NK-92 (cell line): ENCODE data around the gene ZNF444.
"Not testable (repeated sequence)": the region's sequence is repeated elsewhere in the genome, so short reads cannot be mapped to it uniquely, and the experiment has no call there.

ENCODE experiments used
- DNase-seq: peaks from one replicate; lab custom pipeline; 2025; ENCODE audit not compliant: unreplicated experiment; lab: John Stamatoyannopoulos, UW

ZNF444 gene

DNA sequence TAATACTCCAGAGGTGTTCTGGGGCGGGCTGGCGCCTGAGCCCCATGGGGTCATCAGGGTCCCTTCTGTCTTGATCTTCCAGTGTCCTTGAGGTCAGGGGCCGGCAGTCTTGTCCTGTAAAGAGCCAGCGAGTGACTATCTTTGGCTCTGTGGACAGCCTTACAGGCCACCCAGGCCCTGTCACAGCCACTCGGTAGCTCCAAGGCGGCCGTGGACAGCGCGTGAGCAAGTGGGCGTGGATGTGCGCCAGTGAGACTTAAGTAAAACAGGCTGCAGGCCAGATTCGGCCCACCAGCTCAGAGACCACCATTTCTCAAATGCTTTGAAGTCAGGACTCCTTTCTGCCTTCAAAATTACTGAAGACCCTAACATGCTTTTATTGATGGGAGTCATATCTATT is 3.7 kb downstream of the ZNF444 start:
- DNase-seq, result no peak

DNA sequence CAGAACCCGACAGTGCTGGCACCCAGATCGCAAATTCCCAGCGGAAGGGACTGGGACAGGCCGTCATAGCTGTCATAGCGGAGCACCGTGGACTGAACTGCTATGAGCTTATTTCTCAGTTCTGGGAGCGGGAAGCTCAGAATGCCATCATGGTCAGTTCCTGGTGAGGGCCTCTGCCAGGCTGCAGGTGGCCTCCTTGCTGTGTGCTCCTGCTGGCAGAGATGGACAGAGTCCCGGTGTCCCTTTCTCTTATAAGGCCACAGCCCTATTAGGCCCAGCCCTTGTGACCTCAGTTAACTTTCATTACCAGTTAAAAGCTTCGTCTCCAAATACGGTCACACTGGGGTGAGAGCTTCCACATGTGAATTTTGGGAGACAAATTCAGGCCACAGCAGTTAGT is 4.6 kb downstream of the ZNF444 start:
- no peak for DNase-seq

DNA sequence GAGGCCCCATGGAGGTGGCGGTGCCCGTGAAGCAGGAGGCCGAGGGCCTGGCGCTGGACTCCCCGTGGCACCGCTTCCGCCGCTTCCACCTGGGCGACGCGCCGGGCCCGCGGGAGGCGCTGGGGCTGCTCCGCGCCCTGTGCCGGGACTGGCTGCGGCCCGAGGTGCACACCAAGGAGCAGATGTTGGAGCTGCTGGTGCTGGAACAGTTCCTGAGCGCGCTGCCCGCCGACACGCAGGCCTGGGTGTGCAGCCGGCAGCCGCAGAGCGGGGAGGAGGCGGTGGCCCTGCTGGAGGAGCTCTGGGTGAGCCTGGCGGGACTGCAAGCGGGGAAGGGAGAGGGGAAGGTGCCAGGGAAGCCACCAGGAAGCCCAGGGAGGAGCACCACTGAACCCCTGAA is 5.8 kb downstream of the ZNF444 start:
- DNase-seq, result no peak

DNA sequence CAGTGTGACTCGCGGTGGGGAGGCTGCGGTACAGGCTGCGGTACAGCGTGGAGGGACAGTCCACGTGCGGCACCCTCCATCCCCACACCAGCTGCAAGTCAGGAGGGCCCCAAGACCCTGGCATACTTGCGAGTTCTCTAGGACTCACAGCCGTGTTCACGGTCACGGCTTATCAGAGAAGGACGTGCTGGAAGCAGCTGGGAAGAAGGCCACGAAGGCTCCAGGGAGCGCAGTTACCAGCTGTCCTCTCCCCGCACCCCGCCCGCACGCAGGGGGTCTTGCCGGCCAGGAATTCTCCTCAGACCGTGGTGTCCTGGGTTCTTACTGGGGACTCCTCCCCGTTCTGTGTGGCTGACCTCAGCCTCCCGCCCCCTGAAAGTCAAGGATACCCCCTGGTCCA is 6.2 kb downstream of the ZNF444 start:
- no peak for DNase-seq

DNA sequence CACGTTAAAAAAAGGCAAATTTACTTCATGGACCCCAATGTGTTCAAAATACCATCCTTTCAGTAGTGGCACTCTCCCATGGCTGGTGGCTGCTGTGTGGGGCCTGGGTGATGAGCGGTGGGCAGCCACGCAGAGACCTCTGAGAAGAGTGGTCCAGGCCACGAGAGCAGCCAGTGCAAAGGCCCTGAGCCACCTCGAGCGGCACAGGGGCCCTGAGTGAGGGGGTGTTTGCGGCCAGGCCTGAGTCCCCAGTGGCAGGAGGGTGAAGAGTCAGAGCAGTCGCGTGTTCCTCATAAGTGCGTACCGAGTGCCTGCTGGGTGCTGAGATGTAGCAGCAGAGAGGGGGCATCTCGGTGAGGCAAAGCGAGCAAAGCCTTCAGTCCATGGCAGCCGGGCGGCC is 7.0 kb downstream of the ZNF444 start:
- DNase-seq, result no peak

DNA sequence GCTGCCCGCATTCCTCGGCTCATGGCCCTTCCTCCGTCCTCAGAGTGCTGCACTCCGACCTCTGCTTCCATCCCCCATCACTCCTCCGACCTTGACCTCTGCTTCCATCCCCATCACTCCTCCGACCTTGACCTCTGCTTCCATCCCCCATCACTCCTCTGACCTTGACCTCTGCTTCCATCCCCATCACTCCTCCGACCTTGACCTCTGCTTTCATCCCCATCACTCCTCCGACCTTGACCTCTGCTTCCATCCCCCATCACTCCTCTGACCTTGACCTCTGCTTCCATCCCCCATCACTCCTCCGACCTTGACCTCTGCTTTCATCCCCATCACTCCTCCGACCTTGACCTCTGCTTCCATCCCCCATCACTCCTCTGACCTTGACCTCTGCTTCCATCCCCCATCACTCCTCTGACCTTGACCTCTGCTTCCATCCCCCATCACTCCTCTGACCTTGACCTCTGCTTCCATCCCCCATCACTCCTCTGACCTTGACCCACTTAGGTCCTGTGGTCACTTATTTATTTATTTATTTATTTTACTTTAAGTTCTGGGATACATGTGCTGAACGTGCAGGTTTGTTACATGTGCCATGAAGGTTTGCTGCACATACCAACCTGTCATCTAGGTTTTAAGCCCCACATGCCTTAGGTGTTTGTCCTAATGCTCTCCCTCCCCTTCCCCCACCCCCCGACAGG is 8.0 kb downstream of the ZNF444 start:
- not testable (repeated sequence) for DNase-seq

DNA sequence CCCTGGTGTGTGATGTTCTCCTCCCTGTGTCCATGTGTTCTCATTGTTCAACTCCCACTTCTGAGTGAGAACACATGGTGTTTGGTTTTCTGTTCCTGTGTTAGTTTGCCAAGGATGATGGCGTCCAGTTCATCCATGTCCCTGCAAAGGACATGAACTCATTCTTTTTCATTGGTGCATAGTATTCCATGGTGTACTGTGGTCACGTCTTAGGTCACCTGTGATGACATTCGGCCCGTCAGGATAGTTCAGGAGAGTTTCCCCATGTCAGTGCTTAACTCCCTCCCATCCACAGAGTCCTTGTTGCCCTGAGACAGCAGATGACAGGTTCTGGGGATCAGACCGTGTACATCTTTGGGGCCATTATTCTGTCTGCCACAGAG is 8.6 kb downstream of the ZNF444 start:
- no peak for DNase-seq

DNA sequence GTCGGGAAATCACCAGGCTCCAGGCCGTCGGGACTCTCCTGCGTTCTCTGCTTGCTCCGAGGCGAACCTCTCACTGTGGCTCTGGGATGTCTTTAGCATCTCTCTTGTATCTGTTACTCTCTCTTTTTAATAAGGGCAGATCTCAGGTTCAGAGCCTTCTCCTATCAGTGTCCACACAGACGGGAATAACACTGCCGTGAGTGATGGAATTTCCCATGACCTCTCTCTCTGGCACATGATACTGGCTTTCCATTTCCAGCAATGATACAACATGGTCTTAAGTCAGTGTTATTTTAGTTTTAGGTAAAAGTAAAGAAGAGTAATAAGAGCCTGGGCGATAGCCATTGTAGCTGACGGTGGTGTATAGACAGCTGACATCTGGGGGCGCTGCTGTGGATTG is 9.3 kb downstream of the ZNF444 start:
- no peak for DNase-seq

DNA sequence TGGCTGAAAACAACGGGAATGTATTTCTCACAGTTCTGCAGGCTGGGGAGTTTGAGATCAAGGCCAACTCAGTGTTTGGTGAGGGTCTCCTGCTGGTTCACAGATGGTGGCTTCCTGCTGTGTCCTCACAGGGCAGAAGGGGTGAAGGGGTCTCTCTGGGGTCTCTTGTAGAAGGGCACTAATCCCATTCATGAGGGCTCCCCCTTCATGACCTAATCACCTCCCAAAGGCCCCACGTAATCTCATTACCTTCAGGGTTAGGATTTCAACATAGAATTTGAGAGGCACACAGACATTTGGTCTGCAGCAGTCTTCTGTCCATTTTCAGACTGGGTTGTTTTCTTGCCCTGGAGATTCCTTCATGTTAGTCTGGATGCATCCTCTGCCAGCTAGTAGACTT is 11.6 kb downstream of the ZNF444 start:
- no peak for DNase-seq

DNA sequence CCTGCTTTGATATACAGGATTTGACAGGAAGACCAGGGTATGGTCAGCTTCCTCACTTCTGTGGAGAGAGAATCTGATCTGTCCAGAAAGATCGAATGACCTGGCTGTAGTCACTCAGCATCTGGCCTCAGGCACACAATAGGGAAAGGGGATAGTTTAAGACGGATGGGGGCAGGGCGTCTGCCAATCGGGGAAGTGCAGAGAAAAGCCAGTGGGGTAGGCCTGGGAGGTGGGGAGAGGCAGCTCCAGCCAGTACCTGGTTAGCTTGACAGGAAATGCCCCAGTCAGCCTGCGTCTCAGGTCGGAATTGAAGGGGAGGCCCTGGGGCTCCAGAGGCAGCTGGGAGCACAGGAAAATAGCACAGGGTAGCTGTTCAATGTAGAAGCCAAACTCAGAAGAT is 12.4 kb downstream of the ZNF444 start:
- DNase-seq, result no peak

DNA sequence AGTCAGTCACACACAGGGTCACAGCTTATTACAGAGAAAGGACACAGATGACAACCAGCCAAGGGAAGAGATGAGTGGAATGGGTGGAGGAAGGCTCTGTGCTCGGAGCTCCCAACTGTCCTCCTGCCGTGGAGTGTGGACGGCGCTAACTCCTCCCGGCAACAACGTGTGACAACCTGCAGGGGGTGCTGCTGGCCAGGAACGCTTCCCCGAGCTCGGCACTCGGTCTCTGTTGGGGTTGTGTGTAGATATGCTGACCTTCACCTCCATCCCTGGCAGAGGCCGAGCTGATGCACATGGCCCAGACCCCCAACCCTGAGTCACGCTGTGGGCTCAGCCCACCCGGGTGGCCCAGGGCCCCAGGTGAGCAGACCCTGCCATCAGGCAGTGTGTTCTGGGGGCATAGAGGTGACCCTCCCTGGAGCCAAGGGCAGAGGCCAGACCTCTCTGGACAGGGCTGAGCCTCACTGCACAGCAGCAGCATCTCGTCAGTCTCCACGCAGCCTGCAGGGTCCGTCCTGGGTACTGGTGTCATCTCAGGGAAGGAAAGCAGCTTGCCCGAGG is 14.1 kb downstream of the ZNF444 start:
- no peak for DNase-seq

DNA sequence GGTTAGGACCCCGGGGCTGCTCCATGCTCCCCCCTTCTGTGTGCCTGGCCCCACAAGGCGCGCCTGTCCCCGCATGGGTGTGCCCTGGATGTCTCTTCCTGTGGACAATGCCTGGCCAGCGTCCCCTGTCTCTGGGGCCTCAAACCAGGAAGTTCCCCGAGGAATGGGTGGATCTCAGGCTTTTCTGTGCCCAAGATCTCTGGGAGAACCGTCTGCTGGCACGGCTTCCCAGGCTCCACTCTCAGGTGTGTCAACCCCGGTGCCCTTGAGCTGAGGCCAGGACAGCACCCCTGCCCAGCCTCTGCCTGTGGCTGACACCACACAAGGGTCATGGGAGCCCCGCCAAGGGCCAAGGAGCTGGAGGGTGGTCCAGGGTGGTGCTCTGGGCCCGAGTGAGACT is 15.7 kb downstream of the ZNF444 start:
- no peak for DNase-seq

DNA sequence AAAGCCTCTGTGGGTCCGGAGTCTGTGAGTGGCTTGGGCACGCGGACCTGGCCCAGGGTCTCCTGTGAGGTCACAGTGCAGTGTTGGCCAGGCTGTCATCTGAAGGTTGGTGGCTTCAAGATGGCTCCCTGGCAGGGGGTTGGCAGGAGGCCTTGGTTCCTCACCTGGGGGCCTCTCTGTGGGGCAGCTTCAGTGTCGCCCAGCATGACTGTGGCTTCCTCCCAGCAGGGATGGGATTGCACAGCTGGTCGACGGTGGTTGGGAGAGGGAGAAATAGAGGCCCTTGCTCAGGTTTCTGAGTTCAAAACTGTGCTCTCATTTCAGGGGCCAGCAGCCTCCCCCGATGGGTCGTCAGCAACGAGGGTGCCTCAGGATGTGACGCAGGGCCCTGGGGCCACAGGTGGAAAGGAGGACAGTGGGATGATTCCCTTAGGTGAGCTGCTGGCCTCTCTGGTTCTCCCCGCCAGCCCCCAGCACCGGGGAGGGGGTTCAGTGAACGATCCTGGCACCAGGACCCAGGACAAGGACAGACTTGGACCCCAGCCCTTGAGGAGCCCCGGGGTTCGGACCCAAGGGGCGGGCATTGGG is 17.2 kb downstream of the ZNF444 start:
- DNase-seq, result no peak

DNA sequence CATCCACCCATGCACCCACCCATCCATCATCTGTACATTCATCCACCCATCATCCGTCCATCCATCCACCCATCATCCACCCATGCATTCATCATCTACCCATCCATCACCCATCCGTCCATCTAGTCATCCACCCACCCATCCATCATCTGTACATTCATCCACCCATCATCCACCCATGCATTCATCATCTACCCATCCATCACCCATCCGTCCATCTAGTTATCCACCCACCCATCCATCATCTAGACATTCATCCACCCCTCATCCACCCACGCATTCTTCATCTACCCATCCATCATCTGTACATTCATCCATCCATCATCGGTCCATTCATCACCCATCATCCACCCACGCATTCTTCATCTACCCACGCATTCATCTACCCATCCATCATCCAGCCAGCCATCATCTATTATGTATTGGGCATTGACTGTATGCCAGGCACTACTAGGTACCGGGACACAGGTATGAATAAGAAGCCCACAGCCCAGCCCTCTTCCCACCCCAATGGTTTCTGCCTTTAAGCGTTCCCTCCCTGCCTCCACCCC is 18.0 kb downstream of the ZNF444 start:
- no peak for DNase-seq

DNA sequence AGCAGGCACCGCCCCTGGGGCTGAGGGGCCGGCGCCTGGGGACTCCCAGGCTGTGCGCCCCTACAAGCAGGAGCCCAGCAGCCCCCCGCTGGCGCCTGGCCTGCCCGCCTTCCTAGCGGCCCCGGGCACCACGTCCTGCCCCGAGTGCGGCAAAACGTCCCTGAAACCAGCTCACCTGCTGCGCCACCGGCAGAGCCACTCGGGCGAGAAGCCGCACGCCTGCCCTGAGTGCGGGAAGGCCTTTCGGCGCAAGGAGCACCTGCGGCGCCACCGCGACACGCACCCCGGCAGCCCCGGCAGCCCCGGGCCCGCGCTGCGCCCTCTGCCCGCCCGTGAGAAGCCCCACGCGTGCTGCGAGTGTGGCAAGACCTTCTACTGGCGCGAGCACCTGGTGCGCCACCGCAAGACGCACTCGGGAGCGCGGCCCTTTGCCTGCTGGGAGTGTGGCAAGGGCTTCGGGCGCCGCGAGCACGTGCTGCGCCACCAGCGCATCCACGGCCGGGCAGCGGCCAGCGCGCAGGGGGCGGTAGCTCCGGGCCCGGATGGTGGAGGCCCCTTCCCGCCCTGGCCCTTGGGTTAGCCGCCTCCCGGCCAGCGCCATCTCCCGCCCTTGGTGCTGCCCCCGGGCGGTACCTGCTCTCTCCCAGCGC is 18.7 kb downstream of the ZNF444 start:
- DNase-seq, result no peak

DNA sequence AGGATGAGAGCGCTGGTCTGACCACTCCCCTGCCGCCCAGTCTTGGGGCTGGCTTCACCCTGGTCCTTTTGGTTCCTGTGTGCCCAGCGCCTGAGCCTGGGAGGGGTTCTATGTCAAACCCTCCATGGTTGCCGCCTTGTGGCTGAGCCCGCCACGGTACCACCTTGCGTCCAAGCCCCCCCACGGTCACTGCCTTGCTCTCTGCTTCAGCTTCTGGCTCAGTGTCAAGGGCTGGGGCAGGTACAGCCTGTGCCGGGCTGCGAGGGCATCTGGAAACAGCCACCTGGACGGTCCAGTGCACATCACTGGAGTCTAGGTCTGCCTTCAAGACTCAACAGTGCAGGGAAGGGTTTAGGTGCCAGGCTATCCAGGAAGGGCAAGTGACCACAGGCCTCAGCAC is 20.4 kb downstream of the ZNF444 start:
- DNase-seq, result no peak

DNA sequence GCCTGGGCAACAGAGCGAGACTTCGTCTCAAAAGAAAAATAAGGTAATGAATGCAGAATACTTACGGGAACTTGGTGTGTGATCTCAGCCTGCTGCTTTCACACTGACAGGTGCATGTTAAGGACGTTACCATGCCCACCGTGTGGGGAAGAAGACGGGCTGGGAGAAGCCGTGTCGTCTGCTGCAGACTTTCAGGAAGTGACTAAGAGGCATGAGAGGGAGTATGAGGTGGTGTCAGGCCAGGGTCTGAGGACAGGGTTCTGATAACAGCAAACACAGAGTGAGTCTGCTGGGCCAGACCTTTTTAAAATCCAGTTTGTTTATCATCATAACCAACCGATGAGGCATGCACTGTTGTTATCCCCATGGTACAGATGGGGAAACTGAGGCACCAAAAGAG is 21.2 kb downstream of the ZNF444 start:
- DNase-seq, result no peak

DNA sequence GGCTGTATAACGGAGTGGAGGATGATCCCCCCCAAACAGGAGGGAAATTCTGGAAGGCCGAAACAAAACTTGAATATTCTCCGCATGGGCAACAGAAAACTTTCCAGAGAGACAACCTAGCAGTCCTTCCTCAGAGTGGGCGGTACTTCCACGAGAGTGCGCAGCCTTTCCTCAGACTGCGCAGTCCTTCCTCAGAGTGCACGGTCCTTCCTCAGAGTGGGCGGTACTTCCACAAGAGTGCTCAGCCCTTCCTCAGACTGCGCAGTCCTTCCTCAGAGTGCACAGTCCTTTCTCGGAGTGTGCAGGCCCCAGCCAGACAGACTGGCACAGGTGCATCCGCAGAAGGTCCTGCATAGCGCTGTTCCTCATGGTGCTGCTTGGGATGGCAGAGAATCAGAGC is 22.0 kb downstream of the ZNF444 start:
- no peak for DNase-seq

DNA sequence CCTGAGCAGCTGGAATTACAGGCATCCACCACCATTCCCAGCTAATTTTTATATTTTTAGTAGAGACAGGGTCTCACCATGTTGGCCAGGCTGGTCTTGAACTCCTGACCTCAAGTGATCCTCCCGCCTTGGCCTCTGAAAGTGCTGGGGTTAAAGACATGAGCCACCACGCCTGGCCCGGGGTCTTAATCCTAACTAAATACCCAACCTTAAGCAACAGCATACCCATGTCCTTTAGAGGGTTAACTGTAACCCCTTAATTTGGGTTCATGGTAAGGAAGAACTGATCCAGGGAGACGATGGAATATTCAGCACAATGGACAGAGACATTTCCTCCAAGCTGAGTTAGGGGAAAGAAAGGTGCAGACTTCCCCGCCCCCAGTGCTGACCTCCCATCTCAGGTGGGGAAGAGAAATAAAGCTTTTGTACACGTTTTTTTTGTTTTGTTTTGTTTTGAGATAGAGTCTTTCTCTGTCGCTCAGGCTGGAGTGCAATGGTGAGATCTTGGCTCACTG is 26.0 kb downstream of the ZNF444 start:
- no peak for DNase-seq

DNA sequence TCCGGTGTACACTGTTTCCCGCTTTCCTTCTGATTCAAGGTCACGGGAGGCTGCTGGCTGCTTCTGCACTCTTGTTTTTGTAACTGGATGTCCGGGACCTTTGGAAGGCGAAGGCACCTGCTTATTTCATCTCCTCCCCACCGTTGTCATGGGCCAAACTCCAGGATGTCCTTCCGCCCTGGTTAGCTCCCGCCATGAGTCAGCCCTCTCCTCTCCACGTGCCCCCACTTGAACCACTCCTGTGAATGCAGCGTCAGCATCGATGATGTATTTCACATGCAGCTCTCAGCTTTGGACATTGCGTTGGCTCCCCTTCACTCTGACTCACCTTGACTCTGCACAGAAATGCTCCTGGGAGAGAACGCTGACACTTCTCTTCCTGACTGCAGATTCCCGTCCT is 29.2 kb downstream of the ZNF444 start:
- no peak for DNase-seq

DNA sequence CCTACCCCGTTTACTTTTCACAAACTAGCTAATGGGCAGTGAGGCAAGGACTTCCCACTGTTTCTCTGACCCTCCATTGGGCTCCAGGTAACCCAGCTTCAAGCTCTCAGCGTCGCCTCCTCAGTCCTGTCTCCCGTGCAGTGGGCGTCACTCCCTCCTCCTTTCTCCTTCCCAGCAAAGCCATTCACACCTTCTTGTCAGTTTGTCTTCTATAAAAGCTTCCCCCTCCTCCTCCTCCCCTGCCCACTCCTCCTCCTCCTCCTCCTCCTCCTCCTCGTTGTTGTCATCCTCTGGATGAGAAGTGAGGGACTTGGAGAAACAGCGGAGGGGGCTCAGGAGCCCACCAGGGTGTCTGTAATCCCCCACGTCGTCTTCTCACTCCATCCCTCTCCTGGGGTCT is 33.0 kb downstream of the ZNF444 start:
- DNase-seq, result no peak

DNA sequence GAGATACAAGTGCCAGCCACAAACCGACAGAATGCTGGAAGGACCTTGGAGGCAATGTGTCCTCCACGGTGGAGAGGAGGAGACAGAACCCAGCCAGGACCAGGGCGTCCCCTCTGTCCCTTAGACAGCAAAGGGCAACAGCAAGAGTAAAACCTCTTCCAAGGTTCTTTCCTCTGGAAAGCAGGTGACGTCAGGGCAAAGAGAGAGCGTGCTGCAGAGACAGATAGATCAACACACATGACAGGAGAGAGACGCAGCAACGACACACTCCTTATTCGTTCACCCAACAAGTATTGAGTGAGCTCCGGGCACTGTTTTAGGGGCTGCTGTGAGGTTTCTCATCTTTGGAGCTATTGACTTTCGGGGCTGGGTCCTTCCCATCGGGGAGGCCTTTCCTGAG is 33.5 kb downstream of the ZNF444 start:
- DNase-seq, result no peak
